RWPE2 (cell line): ENCODE data around the gene TNFRSF18.
"Not testable (repeated sequence)": the region's sequence is repeated elsewhere in the genome, so short reads cannot be mapped to it uniquely, and the experiment has no call there.

Experiments
- ATAC-seq: fragments of 200-7000 bp; cut with Tn5 transposase; 3 replicates; pipeline ENCODE4 v1.9.1; 2021; ENCODE audit warnings: low read depth
- DNase-seq: peaks from one replicate; pipeline ENCODE4 v3.0.0-alpha.2; 2020; ENCODE audit warnings: low spot score
- H3K27ac ChIP-seq: fragments of 450-650 bp; 2 replicates; pipeline ENCODE4 v1.5.1; 2017; ENCODE audit warnings: mild to moderate bottlenecking; ENCODE audit not compliant: poor library complexity, severe bottlenecking
- H3K27me3 ChIP-seq: fragments of 250-450 bp; sonication (Bioruptor Pico); 2 replicates; pipeline ENCODE4 v1.5.1; 2021; ENCODE audit warnings: mild to moderate bottlenecking, moderate library complexity; ENCODE audit not compliant: insufficient read depth, poor library complexity, severe bottlenecking
- H3K36me3 ChIP-seq: fragments of 250-450 bp; sonication (Bioruptor Pico); 2 replicates; pipeline ENCODE4 v1.5.1; 2020; ENCODE audit warnings: low read depth, mild to moderate bottlenecking, moderate library complexity
- H3K4me1 ChIP-seq: fragments of 250-450 bp; sonication (Bioruptor Pico); 2 replicates; pipeline ENCODE4 v1.5.1; 2021; ENCODE audit warnings: mild to moderate bottlenecking, moderate library complexity; ENCODE audit not compliant: insufficient read depth, poor library complexity, severe bottlenecking
- H3K4me3 ChIP-seq: fragments of 250-450 bp; sonication (Bioruptor Pico); 2 replicates; pipeline ENCODE4 v1.5.1; 2021; ENCODE audit warnings: mild to moderate bottlenecking, moderate library complexity; ENCODE audit not compliant: severe bottlenecking
- H3K9me3 ChIP-seq: fragments of 250-450 bp; sonication (Bioruptor Pico); 2 replicates; pipeline ENCODE4 v1.5.1; 2021; ENCODE audit warnings: mild to moderate bottlenecking, moderate library complexity; ENCODE audit not compliant: severe bottlenecking
- TF ChIP-seq, protein P1 (sequence below): fragments of 450-650 bp; IDR thresholded peaks from one replicate; pipeline ENCODE4 v1.5.1; 2017; ENCODE audit warnings: mild to moderate bottlenecking, moderate library complexity; ENCODE audit not compliant: poor library complexity, severe bottlenecking

The TNFRSF18 gene

GRCh38 chr1:1253972-1254666, 47.7 kb upstream of the TNFRSF18 start:
- TF ChIP-seq, protein P1, sequence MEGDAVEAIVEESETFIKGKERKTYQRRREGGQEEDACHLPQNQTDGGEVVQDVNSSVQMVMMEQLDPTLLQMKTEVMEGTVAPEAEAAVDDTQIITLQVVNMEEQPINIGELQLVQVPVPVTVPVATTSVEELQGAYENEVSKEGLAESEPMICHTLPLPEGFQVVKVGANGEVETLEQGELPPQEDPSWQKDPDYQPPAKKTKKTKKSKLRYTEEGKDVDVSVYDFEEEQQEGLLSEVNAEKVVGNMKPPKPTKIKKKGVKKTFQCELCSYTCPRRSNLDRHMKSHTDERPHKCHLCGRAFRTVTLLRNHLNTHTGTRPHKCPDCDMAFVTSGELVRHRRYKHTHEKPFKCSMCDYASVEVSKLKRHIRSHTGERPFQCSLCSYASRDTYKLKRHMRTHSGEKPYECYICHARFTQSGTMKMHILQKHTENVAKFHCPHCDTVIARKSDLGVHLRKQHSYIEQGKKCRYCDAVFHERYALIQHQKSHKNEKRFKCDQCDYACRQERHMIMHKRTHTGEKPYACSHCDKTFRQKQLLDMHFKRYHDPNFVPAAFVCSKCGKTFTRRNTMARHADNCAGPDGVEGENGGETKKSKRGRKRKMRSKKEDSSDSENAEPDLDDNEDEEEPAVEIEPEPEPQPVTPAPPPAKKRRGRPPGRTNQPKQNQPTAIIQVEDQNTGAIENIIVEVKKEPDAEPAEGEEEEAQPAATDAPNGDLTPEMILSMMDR: no peak
- Histone ChIP-seq H3K36me3 (peaks cover 42% of the 10 kb centered on the region), H3K27ac (no peak overlapping the region)

GRCh38 chr1:1253314-1253713, 46.9 kb upstream of the TNFRSF18 start:
- Histone ChIP-seq H3K4me1 (peaks cover 10% of the 10 kb centered on the region), H3K36me3 (peaks cover 41% of the 10 kb centered on the region), H3K27ac (no peak overlapping the region), H3K9me3 (no peaks in the 10 kb centered on the region), H3K27me3 (no peaks in the 10 kb centered on the region), H3K4me3 (no peak overlapping the region)
- ATAC-seq: no peak
- TF ChIP-seq, protein P1: no peak
- DNase-seq: no peak

More at GRCh38 chr1:1253972-1254666, 47.7 kb upstream of the TNFRSF18 start:
- Histone ChIP-seq H3K4me1 (peaks cover 10% of the 10 kb centered on the region), H3K9me3 (no peaks in the 10 kb centered on the region), H3K4me3 (no peak overlapping the region), H3K27me3 (no peaks in the 10 kb centered on the region)
- ATAC-seq: no peak
- peak; percentile 65 for DNase-seq

DNA sequence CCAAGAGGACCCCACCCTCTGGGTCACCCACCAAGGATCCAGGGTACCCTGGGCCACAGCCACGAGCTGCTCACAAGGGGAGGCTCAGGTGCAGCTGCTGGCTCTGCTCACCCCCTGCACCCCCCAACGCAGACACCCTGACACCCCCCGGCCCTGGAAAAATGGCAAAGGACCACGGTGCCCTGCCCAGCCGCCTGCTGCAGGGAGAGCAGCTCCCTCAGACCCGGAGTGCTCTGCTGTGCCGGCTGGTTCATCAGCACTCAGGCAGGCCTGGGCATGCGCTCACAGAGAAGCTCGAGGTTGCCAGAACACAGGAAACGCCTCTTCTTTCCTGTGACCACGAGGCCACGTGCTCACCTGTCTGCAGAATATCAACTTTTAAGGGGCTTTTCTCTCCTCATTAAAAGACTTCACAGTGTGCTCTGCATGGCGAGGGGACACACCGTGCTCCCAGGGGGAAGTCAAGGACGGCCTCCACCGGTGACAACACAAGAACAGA, 44.4 kb upstream of the TNFRSF18 start:
- Histone ChIP-seq H3K27ac (peak overlapping the region; percentile 44), H3K4me3 (no peak overlapping the region), H3K27me3 (no peaks in the 10 kb centered on the region), H3K36me3 (peaks cover 30% of the 10 kb centered on the region), H3K9me3 (no peaks in the 10 kb centered on the region), H3K4me1 (peaks cover 10% of the 10 kb centered on the region)
- ATAC-seq (peak; percentile 93), DNase-seq (no peak)
- TF ChIP-seq, protein P1: no peak

DNA sequence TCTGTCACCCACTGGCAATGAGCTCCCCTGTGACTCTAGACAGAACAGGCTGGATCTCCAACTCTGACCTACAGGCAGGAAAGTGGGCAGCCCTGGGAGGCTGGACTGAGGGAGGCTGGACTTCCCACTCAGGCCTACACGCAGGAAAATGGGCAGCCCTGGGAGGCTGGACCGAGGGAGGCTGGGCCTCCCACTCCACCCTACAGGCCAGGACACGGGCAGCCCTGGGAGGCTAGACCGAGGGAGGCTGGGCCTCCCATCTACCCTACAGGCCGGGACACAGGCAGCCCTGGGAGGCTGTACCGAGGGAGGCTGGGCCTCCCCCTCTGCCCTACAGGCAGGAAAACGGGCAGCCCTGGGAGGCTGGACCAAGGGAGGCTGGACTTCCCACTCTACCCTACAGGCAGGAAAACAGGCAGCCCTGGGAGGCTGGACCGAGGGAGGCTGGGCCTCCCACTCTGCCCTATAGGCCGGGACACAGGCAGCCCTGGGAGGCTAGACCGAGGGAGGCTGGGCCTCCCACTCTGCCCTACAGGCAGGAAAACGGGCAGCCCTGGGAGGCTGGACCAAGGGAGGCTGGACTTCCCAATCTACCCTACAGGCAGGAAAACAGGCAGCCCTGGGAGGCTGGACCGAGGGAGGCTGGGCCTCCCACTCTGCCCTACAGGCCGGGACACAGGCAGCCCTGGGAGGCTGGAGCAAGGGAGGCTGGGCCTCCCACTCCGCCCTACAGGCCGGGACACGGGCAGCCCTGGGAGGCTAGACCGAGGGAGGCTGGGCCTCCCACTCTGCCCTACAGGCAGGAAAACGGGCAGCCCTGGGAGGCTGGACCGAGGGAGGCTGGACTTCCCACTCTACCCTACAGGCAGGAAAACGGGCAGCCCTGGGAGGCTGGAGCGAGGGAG, 41.9 kb upstream of the TNFRSF18 start:
- H3K4me3 ChIP-seq, H3K9me3 ChIP-seq, H3K27me3 ChIP-seq, ATAC-seq, H3K27ac ChIP-seq, DNase-seq: not testable (repeated sequence)
- Histone ChIP-seq H3K36me3 (peaks cover 11% of the 10 kb centered on the region), H3K4me1 (peaks cover 10% of the 10 kb centered on the region)

GRCh38 chr1:1247341-1247913, 41.0 kb upstream of the TNFRSF18 start:
- Histone ChIP-seq H3K27me3 (no peaks in the 10 kb centered on the region), H3K4me3 (no peak overlapping the region), H3K4me1 (peaks cover 10% of the 10 kb centered on the region), H3K36me3 (peaks cover 5% of the 10 kb centered on the region), H3K27ac (no peak overlapping the region), H3K9me3 (no peaks in the 10 kb centered on the region)
- DNase-seq: no peak
- TF ChIP-seq, protein P1: no peak
- ATAC-seq: no peak
